ENCODE data around the gene ECHS1.
A peak's percentile ranks its signal among the peaks of the same experiment; 100 is the strongest.

The ECHS1 gene

DNA sequence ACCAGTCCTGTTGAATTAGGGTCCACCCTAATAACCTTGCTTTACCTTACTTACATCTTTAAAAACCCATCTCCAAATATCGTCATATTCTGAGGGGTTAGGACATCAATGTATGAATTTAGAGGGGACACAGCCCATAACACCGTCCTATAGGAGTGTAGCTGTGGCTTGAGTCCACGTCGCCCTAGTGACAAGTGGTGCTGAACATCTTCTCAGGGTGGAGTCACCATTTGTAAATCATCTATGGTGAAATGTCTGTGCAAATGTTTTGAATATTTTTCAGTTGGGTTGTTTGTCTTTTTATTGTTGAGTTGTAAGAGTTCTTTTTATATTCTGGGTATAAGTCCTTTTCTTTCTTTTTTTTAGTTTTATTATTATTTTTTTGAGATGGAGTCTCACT, 31.2 kb downstream of the ECHS1 start:
- no peak for DNase-seq (ENCODE audit: low read depth)

DNA sequence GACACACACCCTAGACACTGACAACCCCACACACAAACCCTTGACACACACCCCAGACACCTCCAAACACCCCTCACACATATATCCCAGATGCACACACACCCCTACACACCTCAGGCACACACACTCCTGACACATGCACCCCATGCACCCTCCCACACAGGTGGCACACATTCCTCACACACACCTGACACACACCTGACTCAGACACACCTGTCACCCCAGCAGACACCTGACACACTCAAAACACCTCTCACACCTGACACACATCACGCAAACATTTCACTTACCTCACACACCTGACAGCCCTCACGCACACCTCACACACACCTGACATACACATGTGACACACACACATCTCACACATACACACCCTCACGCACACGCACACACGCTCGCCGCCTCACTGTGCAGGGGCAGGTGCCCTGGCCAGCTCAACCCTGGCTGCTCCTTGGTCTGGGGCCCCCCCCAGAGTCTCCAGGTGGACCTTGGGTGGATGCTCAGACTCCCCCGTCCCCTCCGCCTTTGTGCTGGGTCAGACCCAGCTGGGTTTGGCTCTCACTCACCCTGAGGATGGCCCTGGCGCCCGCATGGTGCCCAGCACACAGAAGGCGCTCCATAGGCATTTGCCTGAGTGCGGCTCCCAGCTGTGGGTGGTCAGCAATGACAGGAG, 33.3 kb downstream of the ECHS1 start:
- DNase-seq (ENCODE audit: low read depth) = no peak

DNA sequence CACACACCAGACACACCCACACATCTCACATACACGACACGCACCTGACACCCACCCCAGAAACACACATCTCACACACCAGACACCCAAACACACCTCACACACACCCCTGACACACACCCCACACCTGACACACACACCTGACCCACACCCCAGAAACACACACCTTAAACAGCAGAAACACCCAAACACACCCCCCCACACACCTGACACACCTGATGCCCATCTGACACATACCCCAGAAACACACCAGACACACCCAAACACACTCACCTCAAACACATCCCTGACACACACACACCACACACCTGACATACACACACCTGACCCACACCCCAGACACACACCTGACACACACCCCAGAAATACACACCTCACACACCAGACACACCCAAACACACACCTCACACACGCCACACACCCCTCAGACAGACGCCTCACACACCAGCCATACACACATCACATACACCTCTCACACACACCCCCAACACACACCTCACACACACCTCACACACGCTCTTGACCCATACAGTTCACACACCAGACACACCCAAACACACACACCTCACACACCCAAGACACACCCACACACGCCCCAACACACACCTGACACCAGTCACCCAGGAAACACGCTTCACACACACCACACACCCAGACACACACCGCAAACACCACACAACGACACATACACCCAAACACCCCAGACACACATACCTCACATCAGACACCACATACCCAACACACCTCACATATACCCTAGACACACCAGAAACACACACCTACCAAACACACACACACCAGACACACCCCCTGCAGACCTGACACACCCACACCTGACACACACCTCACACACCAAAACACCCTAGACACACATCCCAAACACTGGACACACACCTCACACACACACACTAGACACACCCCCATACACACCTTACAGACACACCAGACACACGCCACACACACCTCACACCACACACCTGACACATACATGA, 34.8 kb downstream of the ECHS1 start:
- no peak for DNase-seq (ENCODE audit: low read depth)

DNA sequence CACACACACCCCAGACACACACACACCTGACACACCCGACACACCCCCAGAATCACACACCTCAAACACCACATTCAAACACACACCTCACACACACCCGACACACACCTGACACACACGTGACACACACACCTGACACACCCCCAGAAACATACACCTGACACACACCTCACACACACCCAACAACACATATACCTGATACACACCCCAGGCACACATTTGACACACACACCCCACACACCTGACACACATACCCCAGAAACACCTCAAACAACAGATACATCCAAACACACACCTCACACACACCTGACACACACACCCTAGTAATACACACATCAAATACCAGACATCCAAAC, 35.8 kb downstream of the ECHS1 start:
- no peak for DNase-seq (ENCODE audit: low read depth)

DNA sequence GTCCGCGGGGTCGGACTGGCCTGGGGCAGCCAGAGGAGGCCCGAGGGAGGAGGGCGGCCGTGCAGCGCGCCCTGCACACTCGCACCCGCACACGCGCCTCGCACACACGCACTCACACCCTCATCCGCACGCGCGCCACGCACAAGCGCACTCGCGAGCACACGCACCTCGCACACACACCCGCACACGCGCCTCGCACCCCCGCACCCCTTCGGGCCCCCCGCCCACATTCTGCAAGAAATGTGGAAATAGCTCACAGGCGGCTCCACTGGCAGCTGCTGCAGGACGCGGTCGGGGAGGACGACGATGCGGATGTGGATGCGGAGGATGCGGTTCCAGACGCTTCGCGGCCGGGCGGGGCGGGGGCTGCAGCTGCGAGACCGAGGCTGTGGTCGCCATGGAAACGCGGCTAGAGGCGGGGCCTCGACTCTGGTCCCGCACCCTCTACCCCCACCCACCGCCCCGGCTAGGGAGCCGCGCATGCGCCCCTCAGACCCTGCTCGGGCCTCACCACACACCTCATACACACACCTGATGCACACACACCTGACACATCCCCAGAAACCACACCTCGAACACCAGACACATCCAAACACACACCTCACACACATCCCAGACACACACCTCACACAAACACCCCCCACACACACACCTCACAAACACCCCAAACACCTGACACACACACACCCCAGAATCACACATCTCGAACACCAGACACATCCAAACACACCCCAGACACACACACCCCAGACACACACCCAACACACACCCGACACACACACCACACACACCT, 36.4 kb downstream of the ECHS1 start, which contains the start of gene CALY:
Gene CALY (minus strand): TSS at position 320 of the 793 bp plus-strand sequence. CDS start 7,907 bp downstream, outside the sequence.
- peak; percentile 65 for DNase-seq (ENCODE audit: low read depth)

DNA sequence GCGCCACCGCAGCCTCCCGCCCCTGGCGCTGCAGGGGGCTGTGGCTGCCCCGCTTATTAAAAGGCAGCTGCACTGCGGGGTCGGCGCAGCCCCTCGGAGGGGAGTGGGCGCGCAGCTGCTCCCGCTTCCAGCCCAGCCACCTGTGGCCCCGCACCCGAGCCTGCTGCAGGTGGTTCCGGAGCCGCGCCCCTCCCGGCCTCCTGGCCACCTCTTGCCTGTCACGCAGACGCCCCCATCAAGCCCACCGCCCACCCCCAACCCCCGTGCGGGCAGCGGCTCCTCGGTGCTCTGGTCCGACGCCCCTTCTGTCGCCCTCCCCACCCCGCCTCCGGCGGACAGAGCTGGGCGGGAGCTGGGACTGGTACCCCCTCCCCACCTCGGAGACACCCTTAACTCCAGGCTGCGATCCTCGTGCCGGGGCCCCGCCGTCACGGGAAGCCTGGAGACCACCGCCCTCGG, 37.0 kb downstream of the ECHS1 start:
- DNase-seq (ENCODE audit: low read depth) = no peak

DNA sequence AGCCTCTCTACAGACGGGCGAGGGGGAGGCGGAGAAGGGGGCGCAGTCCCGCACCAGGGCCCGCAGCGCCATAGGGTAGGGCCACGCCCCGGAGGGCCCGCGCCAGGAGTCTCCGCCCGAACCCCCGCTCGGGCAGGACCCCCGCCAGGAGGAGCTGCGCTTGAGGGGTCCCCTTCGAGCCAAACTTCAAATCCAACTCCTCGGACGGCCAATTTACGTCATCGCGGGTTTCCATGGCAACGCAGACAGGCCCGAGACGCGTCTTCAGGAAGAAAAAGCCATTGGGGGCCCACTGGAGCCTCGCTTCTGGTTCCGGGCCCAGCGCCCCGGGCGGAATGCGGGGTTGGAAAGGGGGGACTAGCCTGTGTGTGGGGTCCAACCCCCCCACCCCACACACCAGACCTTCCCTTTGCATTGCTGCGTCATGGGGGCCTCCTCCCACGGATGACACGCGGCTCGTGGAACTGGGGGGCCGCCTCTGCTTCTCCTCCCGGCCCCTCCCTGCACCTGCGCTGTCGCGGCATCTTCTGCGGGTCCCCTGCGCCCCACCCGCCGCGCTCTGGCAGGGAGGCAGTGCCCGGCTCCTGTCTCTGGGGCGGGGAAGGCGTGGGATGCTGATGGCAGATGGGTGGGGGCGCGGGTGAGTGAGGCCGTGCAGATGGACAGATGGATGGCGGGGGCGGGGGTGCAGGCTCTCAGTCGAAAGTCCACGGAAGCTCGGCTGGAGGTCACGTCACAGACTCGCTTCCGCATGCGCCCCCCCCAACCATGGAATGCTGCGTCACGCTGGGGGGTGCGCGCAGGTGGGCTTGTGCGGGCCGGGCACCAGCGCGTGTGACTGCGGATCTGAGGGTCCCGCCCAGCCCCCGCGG, 37.7 kb downstream of the ECHS1 start:
- peak; percentile 71 for DNase-seq (ENCODE audit: low read depth)

DNA sequence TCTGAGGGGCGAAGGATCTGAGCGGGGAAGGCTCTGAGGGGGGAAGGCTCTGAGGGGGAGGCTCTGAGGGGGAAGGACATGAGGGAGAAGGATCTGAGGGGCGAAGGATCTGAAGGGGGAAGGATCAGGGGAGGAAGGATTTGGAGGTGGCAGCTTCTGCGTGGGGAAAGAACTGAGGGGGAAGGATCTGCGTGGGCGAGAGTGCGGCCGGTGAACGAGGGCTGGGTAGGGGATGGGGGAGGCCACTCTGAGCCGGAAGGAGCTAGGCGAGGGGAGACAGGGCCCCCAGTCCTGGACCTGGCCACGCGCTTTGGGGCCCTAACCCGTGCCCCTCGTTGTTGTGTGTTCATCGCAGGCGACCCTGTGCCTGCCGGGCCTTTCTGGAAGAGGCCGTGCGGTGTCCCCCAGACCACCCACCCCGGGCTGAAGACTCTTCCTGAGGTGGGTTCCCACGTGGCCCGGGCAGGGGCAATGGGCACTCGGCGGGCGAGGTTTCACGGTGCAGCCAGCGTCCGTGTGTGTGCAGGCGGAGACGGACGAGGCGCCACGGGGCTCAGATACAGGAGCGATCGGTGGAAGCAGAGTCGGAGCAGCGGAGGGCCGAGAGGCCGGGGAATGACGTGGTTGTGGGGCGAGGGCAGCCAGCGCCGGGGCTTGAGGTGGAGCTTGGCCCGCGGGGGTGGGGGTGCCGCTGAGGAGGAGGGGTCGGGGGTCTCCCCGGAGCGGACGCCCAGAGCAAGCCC, 38.5 kb downstream of the ECHS1 start:
- no peak for DNase-seq (ENCODE audit: low read depth)

DNA sequence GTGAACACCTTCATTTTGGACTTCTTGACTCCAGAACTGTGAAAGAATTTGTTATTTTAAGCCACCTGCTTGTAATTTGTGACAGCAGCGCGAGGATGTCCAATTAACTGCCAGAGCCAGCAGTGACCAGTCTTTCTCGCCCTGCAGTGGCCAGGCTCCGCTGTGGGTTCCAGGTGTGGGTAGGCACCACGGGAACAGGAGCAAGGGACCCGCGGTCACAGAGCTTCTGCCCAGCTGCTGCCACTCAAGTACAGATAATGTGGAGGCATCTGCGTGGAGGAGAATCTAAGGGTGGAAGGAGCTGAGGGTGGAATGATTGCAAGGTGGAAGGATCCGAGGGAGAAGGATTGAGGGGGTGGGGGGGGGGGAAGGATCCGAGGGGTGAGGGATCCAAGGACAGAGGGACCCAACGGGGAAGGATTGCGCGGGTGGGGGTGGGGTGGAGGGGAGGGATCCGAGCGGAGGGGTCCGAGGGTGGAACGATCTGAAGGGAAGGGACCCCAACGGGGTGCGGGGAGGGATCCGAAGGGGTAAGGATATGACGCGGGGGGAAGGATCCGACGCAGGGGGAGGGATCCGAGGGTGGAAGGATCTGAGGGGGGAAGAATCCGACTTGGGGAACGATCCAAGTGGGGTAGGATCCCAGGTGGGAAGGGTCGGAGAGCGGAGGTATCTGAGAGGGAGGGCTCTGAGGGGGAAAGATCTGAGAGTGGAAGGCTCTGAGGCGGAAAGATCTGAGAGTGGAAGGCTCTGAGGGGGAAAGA, 40.0 kb downstream of the ECHS1 start:
- no peak for DNase-seq (ENCODE audit: low read depth)

DNA sequence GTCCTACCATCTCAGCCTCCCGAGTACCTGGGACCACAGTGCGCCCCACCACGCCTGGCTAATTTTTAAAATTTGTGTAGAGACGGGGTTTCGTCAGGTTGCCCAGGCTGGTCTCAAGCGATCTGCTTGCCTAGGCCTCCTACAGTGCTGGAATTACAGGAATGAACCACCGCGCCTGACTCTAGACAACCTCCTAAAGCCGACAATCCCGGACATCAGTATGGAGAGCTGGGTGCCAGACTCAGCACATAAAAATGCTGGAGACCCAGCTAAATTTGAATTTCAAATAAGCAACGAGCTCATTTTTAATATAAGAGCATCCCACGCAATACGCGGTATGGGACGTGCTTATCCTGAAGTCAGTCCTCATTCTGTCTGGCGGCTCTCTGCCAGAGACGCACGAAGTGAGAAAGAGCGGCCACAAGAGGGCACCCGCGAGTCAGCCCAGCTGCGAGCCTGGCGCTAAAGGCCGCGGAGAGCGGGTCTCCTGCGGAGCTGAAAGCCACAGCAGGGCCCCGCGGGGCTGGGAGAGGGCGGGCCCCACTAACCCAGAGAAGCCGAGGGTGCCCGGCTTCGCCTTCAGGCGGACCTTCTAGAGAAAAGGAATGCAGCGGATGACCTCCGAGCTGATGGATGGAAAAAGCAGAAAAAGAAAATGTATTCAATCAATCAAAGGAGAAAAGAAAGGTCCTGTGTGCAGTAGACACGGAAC, 43.5 kb downstream of the ECHS1 start:
- DNase-seq (ENCODE audit: low read depth) = peak; percentile 70

DNA sequence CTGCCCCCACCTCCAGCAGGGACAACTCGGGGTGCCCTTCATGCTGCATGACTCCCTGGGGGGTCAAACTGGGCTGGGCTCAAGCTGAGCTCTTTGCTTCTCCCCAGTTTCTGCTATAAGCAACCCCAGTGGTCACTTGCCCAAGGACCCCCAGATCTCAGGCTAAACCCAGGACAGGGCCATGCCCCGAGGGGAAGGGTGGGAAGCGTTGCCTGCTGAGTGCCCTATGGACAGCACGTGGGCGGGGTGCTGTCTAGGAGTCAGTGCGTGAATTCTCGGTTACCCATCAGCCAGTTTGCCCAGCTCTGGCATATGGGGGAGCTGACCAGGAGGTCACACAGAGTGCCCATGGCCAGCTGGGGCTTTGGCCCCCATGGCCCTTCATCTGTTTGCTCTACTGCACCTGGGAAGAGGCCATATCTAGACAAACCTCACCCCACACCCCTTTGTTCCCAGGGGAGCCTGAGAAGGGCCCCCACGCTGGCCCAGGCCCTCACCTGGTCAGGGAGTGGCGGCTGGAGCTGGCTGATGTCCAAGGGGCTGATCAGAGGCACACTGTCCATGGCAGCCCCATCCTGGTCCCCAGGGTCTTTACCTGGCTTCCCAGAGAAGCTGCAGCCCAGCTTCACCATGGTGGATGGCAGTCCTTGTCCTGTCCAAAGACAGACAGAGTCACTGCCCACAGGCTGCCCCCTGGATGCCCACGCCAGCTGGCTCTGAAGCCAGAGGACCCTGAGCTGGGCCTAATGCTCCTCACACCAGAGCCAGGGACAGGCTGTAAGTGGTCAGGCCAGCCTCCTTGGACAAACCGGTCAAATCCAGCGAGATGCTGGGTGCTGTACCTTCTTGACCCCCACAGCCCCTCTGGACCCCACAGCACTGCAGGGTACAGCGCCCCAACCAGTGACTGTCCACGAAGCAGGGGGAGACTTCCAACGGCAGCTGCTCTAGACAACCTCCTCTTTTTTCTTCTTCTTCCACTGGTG, 44.5 kb downstream of the ECHS1 start:
- no peak for DNase-seq (ENCODE audit: low read depth)

DNA sequence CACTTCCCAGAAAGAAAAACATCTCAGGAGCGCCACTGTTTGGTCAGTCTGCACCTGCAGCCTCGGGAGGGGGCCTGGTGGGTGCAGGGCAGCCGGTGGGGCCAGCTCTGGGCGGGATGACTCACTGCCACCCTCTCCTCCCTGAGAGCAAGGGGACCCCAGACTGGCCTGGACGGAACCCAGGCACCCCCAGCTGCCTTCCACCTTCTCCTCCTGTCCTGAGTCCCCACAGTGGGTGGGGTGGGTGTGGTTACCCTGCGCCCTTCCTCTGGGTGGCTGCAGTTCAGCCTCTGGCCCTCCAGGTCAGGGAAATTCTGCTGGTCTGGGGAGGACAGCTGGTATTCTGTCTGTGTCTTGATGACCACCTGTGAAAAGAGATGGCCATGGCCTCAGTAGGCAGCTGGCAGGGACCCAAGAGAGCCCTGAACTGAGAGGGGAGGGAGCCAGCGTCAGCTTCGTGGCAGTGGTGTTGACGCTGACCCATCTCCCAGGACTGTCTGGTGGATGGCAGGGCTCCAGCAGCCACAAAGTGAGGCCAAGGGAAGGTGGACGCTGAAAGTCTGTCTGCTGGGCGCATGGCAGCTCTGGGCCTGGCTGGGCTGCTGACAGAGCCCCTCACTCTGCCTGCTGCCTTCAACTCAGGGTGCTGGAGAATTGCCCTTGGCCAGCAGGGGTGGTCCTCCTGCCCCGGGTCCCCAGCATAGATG, 45.4 kb downstream of the ECHS1 start:
- DNase-seq (ENCODE audit: low read depth) = no peak

DNA sequence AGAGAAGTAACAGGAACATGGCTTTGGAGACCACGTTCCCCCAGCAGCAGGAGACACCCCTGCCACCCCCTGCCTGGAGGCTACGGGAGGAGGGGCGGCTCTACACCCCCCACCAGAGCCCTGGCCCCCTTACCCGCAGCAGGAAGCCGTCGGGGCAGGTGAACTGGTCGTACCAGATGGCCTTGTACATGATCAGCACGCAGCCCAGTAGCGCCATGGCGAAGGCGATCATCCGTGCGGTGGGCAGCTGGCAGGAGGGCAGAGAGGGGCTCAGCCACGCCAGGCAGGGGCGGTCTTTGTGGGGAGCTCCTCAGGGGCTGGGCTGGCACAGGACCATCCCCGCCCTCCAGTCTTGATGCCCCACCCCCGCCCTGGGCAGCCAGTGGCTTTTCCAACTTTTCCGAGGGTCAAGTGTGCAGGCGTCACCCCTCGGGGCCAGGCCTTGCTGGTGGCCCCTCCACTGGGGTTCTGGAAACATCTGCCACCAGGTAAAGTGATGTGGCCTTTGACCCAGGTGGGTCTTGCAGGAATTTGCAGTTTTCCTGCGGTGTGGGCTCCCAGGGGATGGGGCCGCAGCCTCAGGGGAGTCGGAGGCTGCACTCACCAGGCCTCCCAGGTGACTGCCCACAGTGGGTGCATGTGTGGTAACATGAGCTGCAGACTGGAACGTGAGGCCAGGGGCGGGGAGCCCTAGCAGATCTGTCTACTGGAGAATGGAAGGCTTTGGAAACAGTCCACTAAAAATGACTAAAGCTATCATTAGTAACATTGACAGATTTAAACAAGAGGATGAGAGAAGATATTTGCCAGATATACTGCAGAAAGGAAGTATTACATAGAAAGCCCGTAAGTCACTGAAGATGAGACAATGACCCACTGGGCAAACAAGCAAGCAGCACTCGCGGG, 46.2 kb downstream of the ECHS1 start:
- no peak for DNase-seq (ENCODE audit: low read depth)

DNA sequence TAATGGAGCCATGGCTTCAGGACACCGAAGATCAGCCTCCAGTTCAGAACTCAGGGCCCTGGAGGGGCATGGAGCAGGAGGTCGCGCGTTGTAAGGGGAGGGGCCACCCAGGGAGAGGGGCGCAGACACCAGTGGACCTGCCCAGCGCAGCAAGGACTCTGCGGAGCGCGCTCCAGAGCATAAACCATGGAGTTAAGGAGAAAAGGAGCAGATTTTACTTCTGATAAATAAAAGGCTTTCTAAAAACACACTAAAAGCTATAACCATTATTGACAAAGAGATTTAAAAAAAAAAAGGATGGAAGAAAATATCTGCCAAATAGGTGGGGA, 47.0 kb downstream of the ECHS1 start:
- DNase-seq (ENCODE audit: low read depth) = no peak

DNA sequence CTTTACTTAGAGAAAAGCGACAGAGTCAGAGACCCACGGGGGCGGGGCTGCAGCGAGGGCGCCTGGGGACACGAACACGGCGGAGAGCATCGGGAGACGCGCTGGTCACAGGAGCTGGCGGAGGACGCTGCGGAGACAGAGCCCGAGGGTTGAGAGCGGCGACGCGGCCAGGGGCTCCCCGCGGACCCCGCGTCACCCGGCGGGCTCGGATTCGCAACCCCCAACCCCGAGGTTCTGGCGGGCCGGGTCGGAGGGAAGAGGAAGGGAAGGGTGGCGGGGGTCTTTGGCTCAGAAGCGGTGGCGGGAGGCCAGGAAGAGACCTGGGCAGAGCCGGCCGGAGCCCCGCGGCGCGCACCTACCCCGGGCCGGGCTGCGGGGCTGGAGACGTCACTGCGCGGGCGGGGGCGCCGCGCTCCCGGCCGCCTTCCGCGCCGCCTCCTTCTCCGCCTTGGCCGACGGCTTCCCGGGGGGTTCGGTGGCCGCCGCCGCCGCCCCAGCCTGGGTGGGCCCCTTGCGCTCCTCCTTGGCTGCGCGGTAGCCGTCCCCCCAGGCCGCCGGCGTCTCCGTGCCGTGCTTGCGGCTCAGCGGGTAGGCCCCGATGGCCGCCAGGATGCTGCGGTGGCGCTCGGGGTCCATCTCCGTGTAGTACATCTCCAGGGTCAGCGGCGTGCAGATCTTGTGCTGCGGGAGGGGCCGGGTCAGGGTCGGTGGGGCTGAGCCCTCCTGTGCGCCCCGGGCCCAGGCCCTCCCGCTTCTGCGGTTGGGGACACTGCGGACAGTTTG, 47.5 kb downstream of the ECHS1 start:
- DNase-seq (ENCODE audit: low read depth) = no peak

DNA sequence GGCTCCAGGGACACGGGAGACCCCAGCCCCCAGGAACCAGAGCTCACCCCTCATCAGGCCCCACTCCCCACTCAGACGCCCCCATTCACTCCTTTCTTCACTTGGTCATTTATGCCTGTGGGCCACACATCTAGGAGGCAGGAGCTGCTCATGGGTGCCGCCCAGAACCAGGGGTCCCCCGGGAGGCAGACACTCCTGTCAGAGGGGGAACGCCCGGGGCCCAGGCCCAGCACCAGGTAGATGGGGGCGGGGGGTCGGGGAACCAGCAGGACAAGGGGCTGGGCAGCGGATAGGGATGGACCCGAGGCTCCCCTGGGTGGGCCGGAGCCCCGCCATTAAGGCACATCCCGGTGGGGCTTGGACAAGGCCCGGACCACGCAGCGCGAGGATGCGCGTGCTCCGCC, 48.3 kb downstream of the ECHS1 start:
- DNase-seq (ENCODE audit: low read depth) = no peak

All from stimulated activated CD8-positive, alpha-beta memory T cell treated with anti-CD3 and anti-CD28 coated beads, Interleukin-12 subunit alpha, Interleukin-12 subunit beta, amount 100 ng/mL, for 4 hours (primary cell).